Smooth muscle cell (in vitro differentiated cells): ENCODE measurements around the gene KEAP1. TPM values are rescaled to one million over a fixed set of nuclear protein-coding genes. Genes with fewer than 3 reads are reported as not detected.

Source experiments
- DNase-seq: peaks from one replicate; lab custom pipeline; 2025; ENCODE audit not compliant: unreplicated experiment; lab: John Stamatoyannopoulos, UW
- H2AFZ ChIP-seq: fragments of 200-600 bp; sonication (generic); 2 replicates; pipeline ENCODE4 v1.6.0; 2016; ENCODE audit warnings: antibody characterized with exemption, low read depth, mild to moderate bottlenecking
- H3F3A ChIP-seq: fragments of 200-600 bp; sonication (generic); 2 replicates; pipeline ENCODE4 v1.6.0; 2017; ENCODE audit warnings: antibody characterized with exemption, low read depth
- H3K27ac ChIP-seq: fragments of 200-600 bp; sonication (generic); 2 replicates; pipeline ENCODE4 v1.5.1; 2016; ENCODE audit warnings: low read depth, mild to moderate bottlenecking
- H3K27me3 ChIP-seq: fragments of 200-600 bp; sonication (generic); 2 replicates; pipeline ENCODE4 v1.6.1; 2016; ENCODE audit warnings: low read depth, mild to moderate bottlenecking
- H3K36me3 ChIP-seq: fragments of 200-600 bp; sonication (generic); 2 replicates; pipeline ENCODE4 v1.5.1; 2016; ENCODE audit warnings: low read depth
- H3K4me1 ChIP-seq: fragments of 200-600 bp; sonication (generic); 2 replicates; pipeline ENCODE4 v1.5.1; 2016; ENCODE audit warnings: low read depth
- H3K4me2 ChIP-seq: fragments of 200-600 bp; sonication (generic); 2 replicates; pipeline ENCODE4 v1.6.0; 2016; ENCODE audit warnings: mild to moderate bottlenecking
- H3K4me3 ChIP-seq: fragments of 200-600 bp; sonication (generic); 2 replicates; pipeline ENCODE4 v1.5.1; 2016; ENCODE audit warnings: mild to moderate bottlenecking
- H3K79me2 ChIP-seq: fragments of 200-600 bp; sonication (generic); 2 replicates; pipeline ENCODE4 v1.6.0; 2016; ENCODE audit warnings: low read depth, mild to moderate bottlenecking
- H3K9ac ChIP-seq: fragments of 200-600 bp; sonication (generic); 2 replicates; pipeline ENCODE4 v1.6.0; 2016; ENCODE audit warnings: low read depth
- H3K9me3 ChIP-seq: fragments of 200-600 bp; sonication (generic); replicated peaks from 2 replicates; pipeline ENCODE4 v1.5.1; 2016; ENCODE audit warnings: low read depth
- H4K20me1 ChIP-seq: fragments of 200-600 bp; sonication (generic); 2 replicates; pipeline ENCODE4 v1.6.0; 2016; ENCODE audit warnings: low read depth
- WGBS: methylation state at CpG from one replicate; pipeline ENCODE4 v1.1.7; 2016; ENCODE audit warnings: low lambda C conversion rate; 5-methylcytosine and 5-hydroxymethylcytosine counted together
- polyA plus RNA-seq: library from polyadenylated mRNA; unstranded; fragments of >200 nt; fragmentation: Nextera tagmentation; extraction: Ambion mirVana; gene quantifications from 2 replicates; pipeline ENCODE4 v1.2.1, GENCODE V29; 2016
- total RNA-seq: library from RNA; depleted of rRNA; stranded (reverse); fragments of >200 nt; gene quantifications from 2 replicates; pipeline ENCODE4 v1.2.3, GENCODE V29; 2014
- TF ChIP-seq, protein P1 (sequence below): fragments of 200-600 bp; sonication (generic); IDR thresholded peaks from 2 replicates; pipeline ENCODE4 v1.5.1; 2017; ENCODE audit warnings: borderline replicate concordance, mild to moderate bottlenecking, antibody characterized with exemption; ENCODE audit not compliant: insufficient read depth, poor library complexity, severe bottlenecking

Gene KEAP1
- total and polyA plus RNA-seq, 2 experiments from 2014 or later: 24.9 to 60.4 TPM

GRCh38 chr19:10514211-10515145, 11.3 kb upstream of the KEAP1 start:
- DNase-seq: no peak
- H3K9ac ChIP-seq: no peak overlapping the region
- H3K4me1 ChIP-seq: peaks cover 18% of the 10 kb centered on the region
- H3K9me3 ChIP-seq: no peaks in the 10 kb centered on the region
- TF ChIP-seq, protein P1, sequence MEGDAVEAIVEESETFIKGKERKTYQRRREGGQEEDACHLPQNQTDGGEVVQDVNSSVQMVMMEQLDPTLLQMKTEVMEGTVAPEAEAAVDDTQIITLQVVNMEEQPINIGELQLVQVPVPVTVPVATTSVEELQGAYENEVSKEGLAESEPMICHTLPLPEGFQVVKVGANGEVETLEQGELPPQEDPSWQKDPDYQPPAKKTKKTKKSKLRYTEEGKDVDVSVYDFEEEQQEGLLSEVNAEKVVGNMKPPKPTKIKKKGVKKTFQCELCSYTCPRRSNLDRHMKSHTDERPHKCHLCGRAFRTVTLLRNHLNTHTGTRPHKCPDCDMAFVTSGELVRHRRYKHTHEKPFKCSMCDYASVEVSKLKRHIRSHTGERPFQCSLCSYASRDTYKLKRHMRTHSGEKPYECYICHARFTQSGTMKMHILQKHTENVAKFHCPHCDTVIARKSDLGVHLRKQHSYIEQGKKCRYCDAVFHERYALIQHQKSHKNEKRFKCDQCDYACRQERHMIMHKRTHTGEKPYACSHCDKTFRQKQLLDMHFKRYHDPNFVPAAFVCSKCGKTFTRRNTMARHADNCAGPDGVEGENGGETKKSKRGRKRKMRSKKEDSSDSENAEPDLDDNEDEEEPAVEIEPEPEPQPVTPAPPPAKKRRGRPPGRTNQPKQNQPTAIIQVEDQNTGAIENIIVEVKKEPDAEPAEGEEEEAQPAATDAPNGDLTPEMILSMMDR: no peak
- peak overlapping the region; percentile 80 for H3K4me2 ChIP-seq
- H3K79me2 ChIP-seq: peaks cover 16% of the 10 kb centered on the region
- H3K27ac ChIP-seq: no peak overlapping the region
- H3F3A ChIP-seq: no peaks in the 10 kb centered on the region
- H4K20me1 ChIP-seq: no peaks in the 10 kb centered on the region
- H2AFZ ChIP-seq: peak overlapping the region; percentile 72
- peaks cover 19% of the 10 kb centered on the region for H3K27me3 ChIP-seq
- 19% methylated on average over 106 of the region's 107 CpGs for WGBS
- H3K4me3 ChIP-seq: peak overlapping the region; percentile 31
- no peaks in the 10 kb centered on the region for H3K36me3 ChIP-seq

- H4K20me1 ChIP-seq: no peaks in the 10 kb centered on the region
- TF ChIP-seq, protein P1: no peak
- H3K9me3 ChIP-seq: no peaks in the 10 kb centered on the region
- no peak overlapping the region for H3K4me2 ChIP-seq
- peaks cover 13% of the 10 kb centered on the region for H3K4me1 ChIP-seq
- H3F3A ChIP-seq: no peaks in the 10 kb centered on the region
- H3K79me2 ChIP-seq: peaks cover 16% of the 10 kb centered on the region
- H3K4me3 ChIP-seq: no peak overlapping the region
- WGBS: 91% methylated on average over 7 of the region's 7 CpGs
- H3K27me3 ChIP-seq: peaks cover 19% of the 10 kb centered on the region
- H3K9ac ChIP-seq: no peak overlapping the region
- H3K36me3 ChIP-seq: no peaks in the 10 kb centered on the region
- DNase-seq: no peak
- H2AFZ ChIP-seq: no peak overlapping the region
- no peak overlapping the region for H3K27ac ChIP-seq
These were observed 10.1 kb upstream of the KEAP1 start for GRCh38 chr19:10513223-10513622.

DNA sequence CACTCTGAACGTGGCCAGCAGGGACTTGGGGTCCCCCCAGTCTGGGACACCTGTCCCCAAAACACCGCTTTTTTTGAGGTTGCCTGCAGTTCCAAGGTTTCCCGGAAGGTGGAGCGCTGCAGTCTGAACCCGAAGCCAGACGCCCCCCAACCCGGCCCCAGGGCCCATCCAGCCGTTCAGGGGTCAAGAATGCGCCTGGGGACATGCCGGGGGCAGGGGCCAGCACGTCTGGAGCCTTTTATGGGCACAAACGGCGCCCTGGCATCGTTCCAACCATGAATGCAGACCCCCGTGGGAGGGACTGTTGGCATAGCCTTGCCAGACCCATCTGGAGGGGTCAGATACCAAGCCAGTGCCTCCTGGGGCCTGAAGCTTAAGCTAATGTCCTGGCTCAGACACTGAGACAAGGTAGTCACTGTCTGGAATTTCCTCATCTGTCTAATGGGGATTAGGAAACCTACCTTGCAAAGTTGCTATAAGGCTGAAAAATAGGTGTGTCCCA, 7.2 kb upstream of the KEAP1 start:
- Histone ChIP-seq H3K4me3 (no peak overlapping the region), H3K9ac (no peak overlapping the region), H3K79me2 (peaks cover 7% of the 10 kb centered on the region), H3K4me1 (peaks cover 7% of the 10 kb centered on the region), H3K27ac (no peak overlapping the region), H3F3A (no peaks in the 10 kb centered on the region), H3K36me3 (no peaks in the 10 kb centered on the region), H3K27me3 (peaks cover 19% of the 10 kb centered on the region), H3K4me2 (no peak overlapping the region), H2AFZ (no peak overlapping the region), H4K20me1 (no peaks in the 10 kb centered on the region), H3K9me3 (no peaks in the 10 kb centered on the region)
- TF ChIP-seq, protein P1: peak; percentile 66
- no peak for DNase-seq
- WGBS: 18% methylated on average over 15 of the region's 15 CpGs

GRCh38 chr19:10508707-10509106, 5.6 kb upstream of the KEAP1 start:
- Histone ChIP-seq H3K9me3 (no peaks in the 10 kb centered on the region), H3K4me1 (peaks cover 7% of the 10 kb centered on the region), H3F3A (no peaks in the 10 kb centered on the region), H3K9ac (no peak overlapping the region), H3K36me3 (no peaks in the 10 kb centered on the region), H3K79me2 (no peaks in the 10 kb centered on the region), H2AFZ (no peak overlapping the region), H3K27ac (no peak overlapping the region), H3K4me3 (no peak overlapping the region), H3K27me3 (peaks cover 4% of the 10 kb centered on the region), H4K20me1 (no peaks in the 10 kb centered on the region), H3K4me2 (no peak overlapping the region)
- WGBS: 66% methylated on average over 3 of the region's 3 CpGs
- no peak for DNase-seq
- TF ChIP-seq, protein P1: no peak
